ENCODE results near the gene AGAP5. TPM values are rescaled to one million over a fixed set of nuclear protein-coding genes. Genes with fewer than 3 reads are reported as not detected.

AGAP5 gene
- total RNA-seq, 1 experiment from 2014 or later = 13.4 TPM

GRCh38 chr10:73648975-73649829, 48.7 kb downstream of the AGAP5 start:
- Histone ChIP-seq H2AFZ (no peak overlapping the region), H3K9me2 (ENCODE audit: insufficient read depth) (no peaks in the 10 kb centered on the region), H3F3A (ENCODE audit: insufficient read depth, low read depth) (no peaks in the 10 kb centered on the region), H3K27me3 (ENCODE audit: insufficient read depth, low read depth) (no peaks in the 10 kb centered on the region), H4K20me1 (ENCODE audit: insufficient read depth) (no peaks in the 10 kb centered on the region), H3K9me3 (ENCODE audit: insufficient read depth, low read depth) (no peaks in the 10 kb centered on the region), H3K36me3 (ENCODE audit: low read depth) (no peaks in the 10 kb centered on the region), H3K4me3 (no peak overlapping the region), H3K79me2 (ENCODE audit: low read depth) (no peaks in the 10 kb centered on the region), H3K4me1 (replicated peaks; ENCODE audit: insufficient read depth) (no peaks in the 10 kb centered on the region), H3K4me2 (no peak overlapping the region), H3K27ac (no peak overlapping the region)
- TF ChIP-seq CTCF (conservative IDR thresholded peaks at IDR 0.05) (no peak), EZH2 (IDR thresholded peaks at IDR 0.05; ENCODE audit: low read depth) (no peak)
- DNase-seq = no peak
- no TSS peak for BruUV-seq (replicated peaks)
- intact Hi-C loops (cut with micrococcal nuclease; ENCODE audit: unreplicated experiment) = no loop called here
- ChIA-PET CTCF (no interaction called here), POLR2A (ENCODE audit: unreplicated experiment) (interaction anchor here (0.5 to 0.6 kb wide), 3 partner anchors 11 to 394 kb away, joined by 7 to 9 read pairs (median 7); no protein-coding TSS in a partner anchor)

GRCh38 chr10:73647875-73648651, 49.8 kb downstream of the AGAP5 start:
- H2AFZ ChIP-seq = no peak overlapping the region
- no TSS peak for BruUV-seq (replicated peaks)
- H3K4me2 ChIP-seq = no peak overlapping the region

More at GRCh38 chr10:73647875-73648651, 49.8 kb downstream of the AGAP5 start:
- Histone ChIP-seq H3K4me1 (replicated peaks; ENCODE audit: insufficient read depth) (no peaks in the 10 kb centered on the region), H3K4me3 (no peak overlapping the region), H3F3A (ENCODE audit: insufficient read depth, low read depth) (no peaks in the 10 kb centered on the region), H3K36me3 (ENCODE audit: low read depth) (no peaks in the 10 kb centered on the region), H3K79me2 (ENCODE audit: low read depth) (no peaks in the 10 kb centered on the region), H4K20me1 (ENCODE audit: insufficient read depth) (no peaks in the 10 kb centered on the region), H3K9me2 (ENCODE audit: insufficient read depth) (no peaks in the 10 kb centered on the region), H3K9me3 (ENCODE audit: insufficient read depth, low read depth) (no peaks in the 10 kb centered on the region), H3K27me3 (ENCODE audit: insufficient read depth, low read depth) (no peaks in the 10 kb centered on the region), H3K27ac (no peak overlapping the region)
- ChIA-PET CTCF (interaction anchor here (0.5 kb wide), 1 partner anchor 103 kb away, joined by 4 read pairs; no protein-coding TSS in a partner anchor), POLR2A (ENCODE audit: unreplicated experiment) (interaction anchor here (0.5 kb wide), 2 partner anchors 12 to 393 kb away, joined by 7 read pairs; no protein-coding TSS in a partner anchor)
- TF ChIP-seq EZH2 (IDR thresholded peaks at IDR 0.05; ENCODE audit: low read depth) (no peak), CTCF (conservative IDR thresholded peaks at IDR 0.05) (no peak)
- no peak for DNase-seq
- intact Hi-C loops (cut with micrococcal nuclease; ENCODE audit: unreplicated experiment) = no loop called here

Data from PC-9 (cell line).